ENCODE measurements around the gene PLD3. TPM values are rescaled to one million over a fixed set of nuclear protein-coding genes. Genes with fewer than 3 reads are reported as not detected.
A peak's percentile ranks its signal among the peaks of the same experiment; 100 is the strongest.
"Not testable (repeated sequence)": the region's sequence is repeated elsewhere in the genome, so short reads cannot be mapped to it uniquely, and the experiment has no call there.

Gene PLD3
- total RNA-seq, 2 donors from 2014 or later, result 59.7 to 78.3 TPM

GRCh38 chr19:40365010-40365409 lies 16.5 kb downstream of the PLD3 start:
- Mint-ChIP-seq H3K36me3 (ENCODE audit: low read depth) (peaks cover 19% of the 10 kb centered on the region), H3K4me3 (peak overlapping the region; percentile 41), H3K9me3 (no peaks in the 10 kb centered on the region), H3K27ac (no peak overlapping the region), H3K4me1 (peaks cover 15% of the 10 kb centered on the region), H3K27me3 (no peaks in the 10 kb centered on the region)
- ATAC-seq (replicated peaks), result no peak

GRCh38 chr19:40365613-40366401 lies 17.3 kb downstream of the PLD3 start:
- Mint-ChIP-seq H3K4me3 (peak overlapping the region; percentile 41), H3K27me3 (no peaks in the 10 kb centered on the region), H3K9me3 (no peaks in the 10 kb centered on the region), H3K27ac (no peak overlapping the region), H3K4me1 (peaks cover 15% of the 10 kb centered on the region), H3K36me3 (ENCODE audit: low read depth) (peaks cover 20% of the 10 kb centered on the region)
- ATAC-seq (replicated peaks), result peak; percentile 60

- no peaks in the 10 kb centered on the region for H3K27me3 Mint-ChIP-seq
- no peak overlapping the region for H3K4me3 Mint-ChIP-seq
- no peaks in the 10 kb centered on the region for H3K9me3 Mint-ChIP-seq
- ATAC-seq (replicated peaks), result no peak
- H3K36me3 Mint-ChIP-seq (ENCODE audit: low read depth), result peaks cover 15% of the 10 kb centered on the region
- peaks cover 15% of the 10 kb centered on the region for H3K4me1 Mint-ChIP-seq
- no peak overlapping the region for H3K27ac Mint-ChIP-seq
Observed at GRCh38 chr19:40366697-40367561, 18.4 kb downstream of the PLD3 start.

GRCh38 chr19:40367577-40368434 lies 19.3 kb downstream of the PLD3 start:
- Mint-ChIP-seq H3K36me3 (ENCODE audit: low read depth) (peaks cover 15% of the 10 kb centered on the region), H3K4me1 (peaks cover 9% of the 10 kb centered on the region), H3K27me3 (no peaks in the 10 kb centered on the region), H3K9me3 (no peaks in the 10 kb centered on the region), H3K27ac (no peak overlapping the region), H3K4me3 (no peak overlapping the region)
- no peak for ATAC-seq (replicated peaks)

GRCh38 chr19:40369797-40370196 lies 21.3 kb downstream of the PLD3 start:
- H3K27ac Mint-ChIP-seq, result no peak overlapping the region
- H3K4me1 Mint-ChIP-seq, result peaks cover 8% of the 10 kb centered on the region
- ATAC-seq (replicated peaks), result no peak
- H3K9me3 Mint-ChIP-seq, result no peaks in the 10 kb centered on the region
- peaks cover 25% of the 10 kb centered on the region for H3K36me3 Mint-ChIP-seq (ENCODE audit: low read depth)
- H3K27me3 Mint-ChIP-seq, result no peaks in the 10 kb centered on the region
- no peak overlapping the region for H3K4me3 Mint-ChIP-seq

GRCh38 chr19:40370253-40370652 lies 21.8 kb downstream of the PLD3 start:
- peaks cover 30% of the 10 kb centered on the region for H3K36me3 Mint-ChIP-seq (ENCODE audit: low read depth)
- ATAC-seq (replicated peaks); H3K9me3 Mint-ChIP-seq; H3K4me1 Mint-ChIP-seq; H3K4me3 Mint-ChIP-seq; H3K27me3 Mint-ChIP-seq: not testable (repeated sequence)
- H3K27ac Mint-ChIP-seq, result peak overlapping the region; percentile 19

- H3K36me3 Mint-ChIP-seq (ENCODE audit: low read depth), result peaks cover 34% of the 10 kb centered on the region
- H3K4me1 Mint-ChIP-seq, result peaks cover 7% of the 10 kb centered on the region
- ATAC-seq (replicated peaks), result no peak
- no peaks in the 10 kb centered on the region for H3K27me3 Mint-ChIP-seq
- H3K4me3 Mint-ChIP-seq, result no peak overlapping the region
- no peaks in the 10 kb centered on the region for H3K9me3 Mint-ChIP-seq
- peak overlapping the region; percentile 19 for H3K27ac Mint-ChIP-seq
Observed at GRCh38 chr19:40370997-40371801, 22.7 kb downstream of the PLD3 start.

- Mint-ChIP-seq H3K9me3 (no peaks in the 10 kb centered on the region), H3K27me3 (no peaks in the 10 kb centered on the region), H3K4me3 (no peak overlapping the region), H3K27ac (no peak overlapping the region), H3K36me3 (ENCODE audit: low read depth) (peaks cover 32% of the 10 kb centered on the region), H3K4me1 (peaks cover 7% of the 10 kb centered on the region)
- no peak for ATAC-seq (replicated peaks)
Observed at GRCh38 chr19:40371802-40372122, 23.3 kb downstream of the PLD3 start.

GRCh38 chr19:40374084-40374483 lies 25.6 kb downstream of the PLD3 start:
- Mint-ChIP-seq H3K9me3 (no peaks in the 10 kb centered on the region), H3K4me1 (peaks cover 7% of the 10 kb centered on the region), H3K4me3 (no peak overlapping the region), H3K36me3 (ENCODE audit: low read depth) (peaks cover 24% of the 10 kb centered on the region), H3K27ac (peak overlapping the region; percentile 80), H3K27me3 (no peaks in the 10 kb centered on the region)
- no peak for ATAC-seq (replicated peaks)

GRCh38 chr19:40376286-40376862 lies 27.9 kb downstream of the PLD3 start:
- ATAC-seq (replicated peaks), result no peak
- H3K4me1 Mint-ChIP-seq, result peaks cover 7% of the 10 kb centered on the region
- no peak overlapping the region for H3K4me3 Mint-ChIP-seq
- no peak overlapping the region for H3K27ac Mint-ChIP-seq
- H3K9me3 Mint-ChIP-seq, result no peaks in the 10 kb centered on the region
- peaks cover 19% of the 10 kb centered on the region for H3K36me3 Mint-ChIP-seq (ENCODE audit: low read depth)
- no peaks in the 10 kb centered on the region for H3K27me3 Mint-ChIP-seq

GRCh38 chr19:40377876-40378385 lies 29.4 kb downstream of the PLD3 start:
- H3K9me3 Mint-ChIP-seq, result no peaks in the 10 kb centered on the region
- no peaks in the 10 kb centered on the region for H3K27me3 Mint-ChIP-seq
- no peak overlapping the region for H3K4me3 Mint-ChIP-seq
- H3K27ac Mint-ChIP-seq, result no peak overlapping the region
- no peak for ATAC-seq (replicated peaks)
- H3K36me3 Mint-ChIP-seq (ENCODE audit: low read depth), result peaks cover 18% of the 10 kb centered on the region
- peaks cover 7% of the 10 kb centered on the region for H3K4me1 Mint-ChIP-seq

- Mint-ChIP-seq H3K36me3 (ENCODE audit: low read depth) (peaks cover 14% of the 10 kb centered on the region), H3K4me1 (peaks cover 7% of the 10 kb centered on the region), H3K9me3 (no peaks in the 10 kb centered on the region), H3K27ac (no peak overlapping the region), H3K27me3 (no peaks in the 10 kb centered on the region), H3K4me3 (no peak overlapping the region)
- no peak for ATAC-seq (replicated peaks)
Observed at GRCh38 chr19:40378509-40378908, 30.0 kb downstream of the PLD3 start.

- Mint-ChIP-seq H3K27me3 (no peaks in the 10 kb centered on the region), H3K27ac (no peak overlapping the region), H3K9me3 (no peaks in the 10 kb centered on the region), H3K4me1 (peaks cover 4% of the 10 kb centered on the region), H3K4me3 (no peak overlapping the region), H3K36me3 (ENCODE audit: low read depth) (peaks cover 11% of the 10 kb centered on the region)
- ATAC-seq (replicated peaks), result no peak
Observed at GRCh38 chr19:40379446-40380198, 31.1 kb downstream of the PLD3 start.
